ENCODE data around the gene CYP4F22. TPM values are rescaled to one million over a fixed set of nuclear protein-coding genes. Genes with fewer than 3 reads are reported as not detected.
"Not testable (repeated sequence)": the region's sequence is repeated elsewhere in the genome, so short reads cannot be mapped to it uniquely, and the experiment has no call there.

CYP4F22 gene
- total RNA-seq, 1 donor from 2014 or later = not detected

DNA sequence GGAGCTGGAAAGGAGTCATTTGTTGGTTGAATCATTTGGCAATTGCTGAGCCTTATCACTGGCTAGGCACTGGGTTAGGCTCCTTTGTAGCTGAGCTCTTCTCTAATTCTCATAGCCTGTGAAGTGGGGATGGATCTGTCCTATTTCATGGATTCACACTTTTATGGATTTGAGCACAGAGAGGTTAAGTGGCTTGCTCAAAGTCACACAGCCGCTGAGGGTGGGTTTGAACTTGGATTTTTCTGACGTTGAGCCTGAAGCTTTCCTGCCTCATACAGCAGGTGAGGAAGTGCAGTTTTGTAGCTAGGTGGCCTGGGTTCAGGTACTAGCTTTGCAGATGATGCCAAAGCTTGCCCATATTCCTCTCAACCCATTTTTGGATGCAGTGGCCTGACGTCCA is 19.4 kb downstream of the CYP4F22 start:
- ATAC-seq (no peak), DNase-seq (ENCODE audit: missing footprints) (no peak)
- intact Hi-C loops (cut with DNase I) = no loop called here

DNA sequence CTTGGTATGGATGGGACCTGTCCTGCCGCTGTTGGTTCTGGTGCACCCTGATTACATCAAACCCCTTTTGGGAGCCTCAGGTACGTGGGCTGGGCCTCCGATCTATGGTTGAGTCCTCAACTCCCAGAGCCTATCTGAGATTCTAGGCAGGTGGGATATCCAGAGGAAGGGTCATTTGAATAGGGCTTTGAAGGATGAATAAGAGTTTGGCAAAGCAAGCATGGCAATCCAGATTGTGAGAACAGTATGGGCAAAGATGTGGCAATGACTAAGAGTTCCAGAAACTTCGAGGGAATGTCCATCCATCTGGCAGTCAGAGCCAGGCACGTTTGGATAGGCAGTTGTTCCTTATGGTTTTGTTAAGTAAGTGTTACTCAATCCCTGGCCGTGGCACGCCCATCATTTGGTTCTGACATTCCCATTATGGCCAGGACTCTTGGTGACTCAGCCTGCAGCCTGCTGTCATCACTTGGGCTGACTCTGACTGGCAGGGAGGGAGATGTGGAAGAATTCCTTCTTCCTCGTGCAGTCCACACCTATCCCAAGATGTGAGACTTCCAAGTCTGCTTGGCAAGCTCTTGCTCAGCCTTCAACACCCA is 21.5 kb downstream of the CYP4F22 start:
- ATAC-seq = no peak
- intact Hi-C loops (cut with DNase I) = no loop called here
- no peak for DNase-seq (ENCODE audit: missing footprints)

DNA sequence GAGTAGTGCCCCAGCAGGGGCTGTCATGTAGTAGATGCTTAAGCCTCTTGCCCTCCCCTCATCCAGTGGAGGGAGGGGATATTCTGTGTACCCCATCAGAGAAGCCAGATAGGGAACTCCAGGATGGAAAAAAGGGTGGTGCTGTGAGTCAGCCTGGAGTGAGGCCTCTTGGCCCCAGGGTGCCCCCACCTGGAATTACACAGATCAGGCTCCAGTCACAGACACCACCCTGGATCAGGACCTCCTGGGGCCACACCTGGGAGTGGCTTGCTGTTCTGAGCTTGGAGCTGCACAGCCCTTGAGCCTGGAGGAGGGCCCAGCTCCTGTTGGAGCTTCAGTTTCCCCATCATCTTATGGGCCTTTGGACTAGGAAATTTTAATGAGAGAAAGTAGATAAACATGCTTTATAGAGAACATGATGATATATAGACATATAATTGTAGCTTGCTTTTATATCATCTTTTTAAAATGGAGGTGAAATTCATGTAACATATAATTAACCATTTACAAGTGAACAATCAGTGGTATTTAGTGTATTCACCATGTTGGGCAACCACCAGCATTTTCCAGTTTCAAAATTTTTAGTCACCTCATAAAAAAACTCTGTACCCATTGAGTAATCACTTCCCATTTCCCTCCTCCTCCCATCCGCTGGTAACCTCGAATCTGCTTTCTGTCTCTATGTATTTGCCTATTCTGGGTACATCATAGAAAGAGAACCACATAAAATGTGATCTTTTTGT is 24.6 kb downstream of the CYP4F22 start:
- ATAC-seq (no peak), DNase-seq (ENCODE audit: missing footprints) (no peak)
- intact Hi-C loops (cut with DNase I) = no loop called here

DNA sequence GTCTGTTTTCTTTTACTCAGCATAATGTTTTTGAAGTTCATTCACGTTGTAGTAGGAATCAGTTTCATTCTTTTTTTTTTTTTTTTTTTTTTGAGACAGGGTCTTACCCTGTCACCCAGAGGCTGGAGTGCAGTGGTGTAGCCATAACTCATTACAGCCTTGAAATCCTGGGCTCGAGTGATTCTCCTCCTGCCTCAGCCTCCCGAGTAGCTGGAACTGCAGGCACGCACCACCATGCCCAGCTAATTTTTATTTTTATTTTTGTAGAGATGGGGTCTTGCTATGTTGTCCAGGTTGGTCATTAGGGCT is 25.2 kb downstream of the CYP4F22 start:
- ATAC-seq; DNase-seq (ENCODE audit: missing footprints); intact Hi-C loops (cut with DNase I): not testable (repeated sequence)

DNA sequence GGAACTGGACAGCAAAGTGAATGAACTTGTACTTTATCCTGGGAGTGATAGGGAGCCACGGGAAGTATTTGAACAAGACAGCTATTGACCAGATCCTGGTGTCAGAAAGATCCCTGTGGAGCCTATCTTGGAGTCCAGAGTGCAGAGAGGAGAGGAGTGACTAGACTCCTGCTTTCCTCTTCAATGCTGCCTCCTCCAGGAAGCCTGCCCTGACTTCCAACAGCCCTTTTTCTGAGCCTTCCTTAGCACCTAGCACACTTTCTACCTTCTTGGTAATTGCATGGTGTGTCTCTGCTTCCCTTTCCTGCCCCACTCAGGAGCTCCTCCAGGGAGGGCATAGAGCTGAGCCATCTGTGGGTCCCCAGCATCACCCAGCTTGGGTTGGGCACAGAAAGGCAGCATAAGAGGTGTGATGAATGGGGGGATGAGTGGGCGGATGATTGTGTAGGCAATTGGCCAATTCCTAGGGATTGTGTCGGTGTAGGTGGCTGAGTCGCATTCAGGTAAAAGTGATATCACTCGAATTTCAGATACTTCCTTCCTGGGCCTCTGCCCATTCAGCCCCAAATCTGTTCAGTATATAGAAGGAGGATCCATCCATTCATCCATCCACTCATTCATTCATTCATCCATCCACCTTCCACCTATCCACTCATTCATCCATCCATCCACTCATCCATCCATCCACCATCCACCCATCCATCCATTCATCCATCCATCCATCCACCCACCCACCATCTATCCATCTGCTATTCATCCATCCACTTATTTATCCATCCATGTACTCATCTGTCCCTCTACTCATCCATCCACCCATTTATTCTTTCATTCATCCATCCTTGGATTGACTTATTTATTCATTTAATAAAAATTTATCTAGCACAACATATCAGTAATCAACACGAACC is 26.9 kb downstream of the CYP4F22 start:
- ATAC-seq = no peak
- intact Hi-C loops (cut with DNase I) = no loop called here
- DNase-seq (ENCODE audit: missing footprints) = no peak

DNA sequence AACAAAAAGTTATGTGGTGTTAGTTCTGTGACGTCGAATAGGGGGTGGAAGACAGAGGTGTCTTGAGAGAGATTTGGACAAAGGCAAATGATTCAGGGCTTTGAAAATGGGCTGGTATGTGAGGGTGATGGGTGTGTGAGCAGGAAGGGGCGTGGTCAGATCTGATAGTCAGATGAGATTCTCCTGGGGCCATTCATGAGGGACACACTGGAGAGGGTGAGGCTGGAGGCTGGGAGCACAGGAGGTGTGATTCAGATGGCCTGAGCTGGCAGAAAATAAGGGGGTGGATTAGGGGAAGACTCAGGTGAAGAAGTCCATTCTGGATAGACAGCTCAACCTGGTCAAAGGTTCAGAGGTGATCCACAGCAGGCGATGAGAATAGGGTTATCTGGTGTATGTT is 28.0 kb downstream of the CYP4F22 start:
- DNase-seq (ENCODE audit: missing footprints) = no peak
- intact Hi-C loops (cut with DNase I) = no loop called here
- ATAC-seq = no peak

DNA sequence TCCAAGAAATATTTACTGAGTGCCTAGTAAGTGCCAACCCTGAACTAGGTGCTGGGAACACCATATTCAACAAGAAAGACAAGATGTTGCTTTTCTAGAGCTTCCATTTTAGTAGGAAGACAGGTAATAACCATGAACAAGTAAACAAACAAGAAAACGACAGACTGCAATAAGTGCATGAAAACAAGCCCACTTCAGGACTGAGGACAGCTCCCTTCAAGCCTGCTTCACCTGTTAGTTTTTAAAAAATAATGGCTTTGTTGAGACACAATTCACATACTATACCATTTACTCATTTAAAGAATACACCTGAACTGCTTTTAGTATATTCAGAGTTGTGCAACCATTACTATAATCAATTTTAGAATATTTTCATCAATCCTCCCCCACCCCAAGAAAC is 30.4 kb downstream of the CYP4F22 start:
- DNase-seq (ENCODE audit: missing footprints) (no peak), ATAC-seq (no peak)
- intact Hi-C loops (cut with DNase I) = no loop called here

DNA sequence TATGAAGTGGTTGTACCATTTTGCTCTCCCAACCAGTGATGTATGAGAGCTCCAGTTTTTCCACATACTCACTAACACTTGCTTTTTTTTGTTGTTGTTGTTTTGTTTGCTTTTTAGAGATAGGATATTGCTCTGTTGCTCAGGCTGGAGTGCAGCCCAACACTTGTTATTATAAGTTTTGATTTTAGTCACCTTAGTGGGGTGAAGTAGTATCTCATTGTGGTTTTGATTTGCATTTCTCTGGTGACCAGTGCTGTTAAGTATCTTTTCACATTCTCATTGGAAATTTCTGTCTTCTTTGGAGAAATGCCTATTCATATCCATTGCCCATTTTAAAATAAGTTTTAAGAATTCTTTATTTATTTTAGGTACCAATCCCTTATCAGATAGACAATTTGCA is 31.3 kb downstream of the CYP4F22 start:
- DNase-seq (ENCODE audit: missing footprints) (no peak), ATAC-seq (no peak)
- intact Hi-C loops (cut with DNase I) = no loop called here

DNA sequence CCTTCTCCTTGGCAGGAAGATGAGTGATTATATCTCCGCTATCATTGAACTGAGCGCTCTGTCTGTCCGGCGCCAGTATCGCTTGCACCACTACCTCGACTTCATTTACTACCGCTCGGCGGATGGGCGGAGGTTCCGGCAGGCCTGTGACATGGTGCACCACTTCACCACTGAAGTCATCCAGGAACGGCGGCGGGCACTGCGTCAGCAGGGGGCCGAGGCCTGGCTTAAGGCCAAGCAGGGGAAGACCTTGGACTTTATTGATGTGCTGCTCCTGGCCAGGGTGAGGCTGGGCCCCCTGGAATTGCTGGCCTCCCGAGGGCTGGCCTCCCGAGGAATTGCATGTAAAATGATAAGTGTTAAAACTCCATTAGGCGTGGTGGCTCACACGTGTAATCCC is 32.1 kb downstream of the CYP4F22 start:
- intact Hi-C loops (cut with DNase I) = no loop called here
- DNase-seq (ENCODE audit: missing footprints) (no peak), ATAC-seq (no peak)

DNA sequence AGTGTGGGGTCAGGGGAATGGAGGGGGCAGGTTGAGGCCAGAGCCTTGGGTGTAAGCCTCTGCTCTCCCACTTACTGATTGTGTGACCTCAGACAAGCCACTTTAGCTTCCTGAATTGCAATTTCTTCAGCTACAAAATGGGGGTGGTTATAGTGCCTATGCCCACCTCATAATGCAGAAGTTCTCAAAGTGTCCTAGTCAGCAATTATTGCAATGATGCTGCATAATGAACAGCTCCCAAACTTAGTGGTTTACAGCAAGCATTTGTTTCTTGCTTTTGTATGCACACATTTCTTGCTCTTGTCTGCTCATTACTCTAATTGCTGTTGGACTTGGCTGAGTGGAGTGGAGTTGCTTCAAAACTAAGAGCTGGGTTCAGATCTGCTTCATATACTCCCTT is 36.0 kb downstream of the CYP4F22 start:
- DNase-seq (ENCODE audit: missing footprints) (no peak), ATAC-seq (no peak)
- intact Hi-C loops (cut with DNase I) = no loop called here

DNA sequence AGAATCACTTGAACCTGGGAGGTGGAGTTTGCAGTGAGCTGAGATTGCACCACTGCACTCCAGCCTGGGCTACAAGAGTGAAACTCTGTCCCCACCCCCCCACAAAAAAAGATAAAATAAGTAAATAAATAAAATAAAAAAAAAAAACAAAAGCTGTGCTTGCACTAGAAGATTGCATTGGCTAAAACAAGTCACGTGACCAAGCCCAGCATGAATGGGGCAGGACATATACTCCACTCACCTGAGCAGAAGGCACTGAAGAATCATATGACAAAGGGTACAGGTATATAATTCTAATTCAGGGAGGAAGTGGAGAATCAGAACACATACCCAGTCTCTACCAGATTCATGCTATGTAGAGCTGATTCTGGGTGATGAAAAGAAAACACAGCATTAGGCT is 36.6 kb downstream of the CYP4F22 start:
- no peak for ATAC-seq
- intact Hi-C loops (cut with DNase I) = no loop called here
- no peak for DNase-seq (ENCODE audit: missing footprints)

DNA sequence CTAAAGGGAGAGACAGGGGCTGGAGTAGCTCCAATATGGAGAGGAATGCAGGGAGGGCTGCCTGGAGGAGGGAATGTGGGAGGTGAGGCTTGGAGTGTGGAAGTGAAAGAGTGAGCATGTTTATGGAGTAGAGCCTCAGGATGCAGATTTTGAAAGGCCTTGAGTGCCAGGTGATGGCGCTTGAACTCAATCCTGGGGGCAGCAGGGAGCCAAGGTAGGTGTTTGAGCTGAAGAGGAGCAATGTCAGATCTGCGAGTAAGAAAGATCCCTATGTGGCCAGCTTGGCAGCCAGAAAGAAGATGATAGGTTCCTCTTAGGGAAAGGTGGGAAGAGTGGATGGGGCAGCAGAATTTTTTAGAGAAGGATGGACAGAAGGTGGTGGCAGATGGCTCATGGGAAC is 40.3 kb downstream of the CYP4F22 start:
- ATAC-seq = no peak
- no peak for DNase-seq (ENCODE audit: missing footprints)
- intact Hi-C loops (cut with DNase I) = no loop called here

DNA sequence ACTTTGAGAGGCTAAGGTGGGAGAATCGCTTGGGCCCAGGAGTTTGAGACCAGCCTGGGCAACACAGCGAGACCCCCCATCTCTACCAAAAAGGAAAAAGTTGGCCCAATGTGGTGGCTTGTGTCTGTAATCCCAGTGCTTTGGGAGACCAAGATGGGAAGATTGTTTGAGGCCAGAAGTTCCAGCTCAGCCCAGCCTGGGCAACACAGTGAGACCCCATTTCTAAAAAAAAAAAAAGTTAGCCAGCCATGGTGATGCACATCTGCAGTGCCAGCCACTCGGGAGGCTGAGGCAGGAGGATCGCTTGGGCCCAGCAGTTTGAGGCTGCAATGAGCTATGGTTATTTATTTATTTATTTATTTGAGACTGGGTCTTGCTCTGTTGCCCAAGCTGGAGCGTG is 41.3 kb downstream of the CYP4F22 start:
- intact Hi-C loops (cut with DNase I) = no loop called here
- ATAC-seq (no peak), DNase-seq (ENCODE audit: missing footprints) (no peak)

DNA sequence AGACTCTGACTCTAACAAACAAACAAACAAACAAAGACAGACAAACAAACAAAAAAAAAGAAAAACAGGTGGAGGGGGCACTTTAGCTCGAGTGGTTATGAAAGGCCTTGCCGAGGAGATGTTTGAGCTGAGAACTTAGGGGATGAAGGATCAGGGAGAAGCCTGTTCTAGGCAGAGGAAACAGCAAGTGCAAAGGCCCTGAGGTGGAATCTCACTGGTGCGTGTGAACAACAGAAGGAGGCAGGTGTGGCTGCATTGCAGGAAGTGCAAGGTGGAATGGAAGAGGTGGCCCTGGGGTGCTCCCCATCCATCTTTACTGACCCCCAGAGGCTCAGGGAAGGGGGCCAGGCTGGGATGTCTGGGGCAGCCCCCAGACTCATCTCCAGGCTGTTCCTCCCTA is 41.9 kb downstream of the CYP4F22 start:
- intact Hi-C loops (cut with DNase I) = loop anchor here (10.0 kb wide), 1 partner anchor 95 kb away; no protein-coding TSS in a partner anchor
- no peak for ATAC-seq
- no peak for DNase-seq (ENCODE audit: missing footprints)

DNA sequence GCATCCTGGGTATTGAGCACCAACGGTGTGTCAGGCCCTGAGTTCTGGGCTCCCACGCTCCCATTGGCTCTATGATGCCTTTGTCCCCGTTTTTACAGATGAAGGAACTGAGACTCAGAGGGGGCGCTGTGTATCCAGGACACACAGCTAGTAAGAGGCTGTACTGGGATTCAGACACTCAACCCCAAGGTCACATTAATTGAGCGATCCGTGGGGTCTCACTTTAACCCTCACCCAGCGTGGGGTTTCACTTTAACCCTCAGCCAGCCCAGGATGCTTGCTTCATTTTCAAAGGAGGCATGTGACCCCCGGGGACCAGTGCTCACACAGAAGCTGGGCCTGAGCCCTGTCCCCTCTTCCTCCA is 42.6 kb downstream of the CYP4F22 start:
- ATAC-seq (no peak), DNase-seq (ENCODE audit: missing footprints) (no peak)
- intact Hi-C loops (cut with DNase I) = loop anchor here (10.0 kb wide), 1 partner anchor 96 kb away; no protein-coding TSS in a partner anchor

DNA sequence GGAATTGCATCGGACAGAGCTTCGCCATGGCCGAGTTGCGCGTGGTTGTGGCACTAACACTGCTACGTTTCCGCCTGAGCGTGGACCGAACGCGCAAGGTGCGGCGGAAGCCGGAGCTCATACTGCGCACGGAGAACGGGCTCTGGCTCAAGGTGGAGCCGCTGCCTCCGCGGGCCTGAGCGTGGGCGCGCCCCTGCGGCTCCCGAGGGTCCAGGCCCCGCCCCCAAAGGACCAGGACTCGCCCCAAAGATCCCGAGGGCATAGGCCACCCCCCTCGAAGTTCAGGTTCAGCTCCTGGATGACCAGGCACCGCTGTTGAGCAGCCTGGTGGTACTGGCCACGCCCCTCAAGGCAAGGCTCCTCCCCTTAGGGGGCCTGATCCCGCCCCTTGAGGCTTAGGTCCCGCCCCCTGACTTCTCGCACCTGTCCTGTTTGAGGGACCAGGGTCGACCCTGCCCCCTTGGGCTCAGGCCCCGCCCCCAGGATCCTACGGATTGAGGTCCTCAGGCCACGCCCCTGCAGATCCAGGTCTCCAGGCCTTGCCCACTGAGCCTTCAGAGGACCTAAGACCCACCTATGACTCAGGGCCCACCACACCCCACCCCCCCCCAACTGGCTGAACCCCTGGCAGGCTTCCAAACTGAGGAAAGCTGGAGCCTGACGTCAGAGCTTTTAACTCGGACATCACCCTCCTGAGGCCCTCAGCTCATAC is 43.1 kb downstream of the CYP4F22 start:
- intact Hi-C loops (cut with DNase I) = loop anchor here (10.0 kb wide), 1 partner anchor 97 kb away; no protein-coding TSS in a partner anchor
- ATAC-seq = no peak
- DNase-seq (ENCODE audit: missing footprints) = no peak

DNA sequence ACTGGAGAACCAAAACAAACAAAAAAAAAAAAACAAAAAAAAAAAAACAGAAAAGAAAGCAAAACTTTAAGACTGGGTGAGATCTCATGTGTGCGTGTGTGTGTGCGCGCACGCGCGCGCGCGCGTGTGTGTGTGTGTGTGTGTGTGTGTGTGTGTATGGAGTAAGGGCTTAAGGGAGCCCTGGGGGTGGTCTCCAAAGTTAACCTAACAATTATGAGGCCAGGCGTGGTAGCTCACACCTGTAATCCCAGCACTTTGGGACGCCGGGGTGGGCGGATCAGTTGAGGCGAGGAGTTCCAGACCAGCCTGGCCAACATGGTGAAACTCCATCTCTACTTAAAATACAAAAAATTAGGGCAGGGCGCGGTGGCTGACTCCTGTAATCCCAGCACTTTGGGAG is 46.7 kb downstream of the CYP4F22 start:
- DNase-seq (ENCODE audit: missing footprints) (no peak), ATAC-seq (no peak)
- intact Hi-C loops (cut with DNase I) = loop anchor here (5.0 to 10.0 kb wide), 3 partner anchors 100 to 463 kb away; no protein-coding TSS in a partner anchor

DNA sequence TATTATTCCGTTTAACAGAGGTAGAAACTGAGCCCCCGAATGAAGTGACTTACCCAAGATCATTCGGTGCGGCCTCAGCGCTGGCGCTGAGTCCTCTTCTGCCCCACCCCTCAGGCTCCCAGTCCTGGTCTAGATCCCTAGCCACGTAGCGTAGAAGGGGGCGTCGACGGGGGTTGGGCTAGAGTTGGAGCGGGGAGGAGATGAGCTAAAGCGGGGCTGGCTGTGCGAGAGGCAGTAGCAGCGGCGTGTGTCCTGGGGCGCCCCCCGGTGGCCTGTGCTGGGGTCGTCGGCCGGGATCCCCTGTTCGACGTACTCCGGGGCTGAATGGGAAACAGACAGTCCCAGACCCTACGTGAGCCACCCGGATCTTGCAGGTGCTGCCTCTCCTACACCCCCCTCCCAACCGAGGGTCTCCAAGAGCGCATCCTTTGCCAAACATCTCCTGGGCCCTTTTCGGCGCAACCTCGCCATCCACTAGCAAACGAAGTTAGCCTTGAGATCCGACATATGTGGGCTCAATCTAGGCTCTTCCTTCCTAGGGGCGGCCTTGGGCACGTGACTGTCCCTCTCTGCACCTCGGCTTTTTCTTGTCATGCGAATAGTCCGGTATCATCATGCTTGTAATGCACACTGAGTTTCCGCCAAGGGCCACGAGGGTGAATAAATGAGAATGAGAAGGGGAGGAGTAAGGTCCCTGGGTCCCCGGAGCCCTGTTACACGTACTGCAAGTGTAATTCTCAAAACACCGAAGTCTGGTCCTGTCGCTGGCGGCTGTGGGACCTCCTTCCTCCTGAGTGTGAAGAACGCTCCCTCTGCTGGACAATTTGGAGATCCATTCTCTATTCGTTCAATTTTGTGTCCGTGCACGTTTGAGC is 47.7 kb downstream of the CYP4F22 start:
- DNase-seq (ENCODE audit: missing footprints) (peak; percentile 93), ATAC-seq (peak; percentile 92)
- intact Hi-C loops (cut with DNase I) = loop anchor here (1.0 to 10.0 kb wide), 6 partner anchors 101 to 464 kb away; no protein-coding TSS in a partner anchor
